GM10266 (cell line): Measurements from ENCODE around the gene MEF2A.

Source experiments
- DNase-seq: peaks from one replicate; pipeline ENCODE4 v3.0.0; 2012; ENCODE audit errors: extremely low spot score
- TF ChIP-seq, protein P1 (sequence below): IDR thresholded peaks from 2 replicates; pipeline ENCODE4 v1.5.1; 2012; ENCODE audit warnings: mild to moderate bottlenecking, low read depth; ENCODE audit not compliant: control insufficient read depth, insufficient read depth; ENCODE audit errors: missing control alignments

MEF2A gene

GRCh38 chr15:99764522-99764921 lies 198.7 kb downstream of the MEF2A start:
- TF ChIP-seq, protein P1, sequence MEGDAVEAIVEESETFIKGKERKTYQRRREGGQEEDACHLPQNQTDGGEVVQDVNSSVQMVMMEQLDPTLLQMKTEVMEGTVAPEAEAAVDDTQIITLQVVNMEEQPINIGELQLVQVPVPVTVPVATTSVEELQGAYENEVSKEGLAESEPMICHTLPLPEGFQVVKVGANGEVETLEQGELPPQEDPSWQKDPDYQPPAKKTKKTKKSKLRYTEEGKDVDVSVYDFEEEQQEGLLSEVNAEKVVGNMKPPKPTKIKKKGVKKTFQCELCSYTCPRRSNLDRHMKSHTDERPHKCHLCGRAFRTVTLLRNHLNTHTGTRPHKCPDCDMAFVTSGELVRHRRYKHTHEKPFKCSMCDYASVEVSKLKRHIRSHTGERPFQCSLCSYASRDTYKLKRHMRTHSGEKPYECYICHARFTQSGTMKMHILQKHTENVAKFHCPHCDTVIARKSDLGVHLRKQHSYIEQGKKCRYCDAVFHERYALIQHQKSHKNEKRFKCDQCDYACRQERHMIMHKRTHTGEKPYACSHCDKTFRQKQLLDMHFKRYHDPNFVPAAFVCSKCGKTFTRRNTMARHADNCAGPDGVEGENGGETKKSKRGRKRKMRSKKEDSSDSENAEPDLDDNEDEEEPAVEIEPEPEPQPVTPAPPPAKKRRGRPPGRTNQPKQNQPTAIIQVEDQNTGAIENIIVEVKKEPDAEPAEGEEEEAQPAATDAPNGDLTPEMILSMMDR = no peak
- no peak for DNase-seq
